ENCODE measurements around the gene PROK2.

PROK2 gene

GRCh38 chr3:71751602-71752001 is 33.3 kb downstream of the PROK2 start:
- Histone ChIP-seq H3K27me3 (ENCODE audit: low read length) (no peaks in the 10 kb centered on the region), H3K9me3 (ENCODE audit: insufficient read depth, low read length) (no peaks in the 10 kb centered on the region), H3K27ac (ENCODE audit: low read depth, low read length) (no peak overlapping the region), H4K20me1 (ENCODE audit: low read depth, low read length) (no peaks in the 10 kb centered on the region), H3K9me2 (replicated peaks; ENCODE audit: insufficient read depth, low read length) (no peaks in the 10 kb centered on the region), H3K79me2 (ENCODE audit: insufficient read depth, low read length) (no peaks in the 10 kb centered on the region), H2AFZ (ENCODE audit: low read depth, low read length, severe bottlenecking) (no peak overlapping the region), H3K9ac (ENCODE audit: low read length) (no peak overlapping the region), H3K4me3 (ENCODE audit: insufficient read depth, low read length, poor library complexity, severe bottlenecking) (no peak overlapping the region), H3K4me2 (ENCODE audit: low read depth, low read length, poor library complexity, severe bottlenecking) (no peak overlapping the region), H3K36me3 (ENCODE audit: low read length) (no peaks in the 10 kb centered on the region), H3F3A (ENCODE audit: insufficient read depth) (no peaks in the 10 kb centered on the region)
- TF ChIP-seq CTCF (IDR thresholded peaks at IDR 0.05; ENCODE audit: insufficient read depth, low read length, poor library complexity, severe bottlenecking) (no peak), EZH2phosphoT487 (conservative IDR thresholded peaks at IDR 0.05; ENCODE audit: low read length) (no peak)

GRCh38 chr3:71744738-71745137 is 40.2 kb downstream of the PROK2 start:
- Histone ChIP-seq H3K27ac (ENCODE audit: low read depth, low read length) (no peak overlapping the region), H4K20me1 (ENCODE audit: low read depth, low read length) (no peaks in the 10 kb centered on the region), H2AFZ (ENCODE audit: low read depth, low read length, severe bottlenecking) (no peak overlapping the region), H3K4me3 (ENCODE audit: insufficient read depth, low read length, poor library complexity, severe bottlenecking) (no peak overlapping the region), H3F3A (ENCODE audit: insufficient read depth) (no peaks in the 10 kb centered on the region), H3K79me2 (ENCODE audit: insufficient read depth, low read length) (no peaks in the 10 kb centered on the region), H3K4me2 (ENCODE audit: low read depth, low read length, poor library complexity, severe bottlenecking) (no peak overlapping the region), H3K36me3 (ENCODE audit: low read length) (no peaks in the 10 kb centered on the region), H3K27me3 (ENCODE audit: low read length) (no peaks in the 10 kb centered on the region), H3K9ac (ENCODE audit: low read length) (no peak overlapping the region), H3K9me2 (replicated peaks; ENCODE audit: insufficient read depth, low read length) (no peaks in the 10 kb centered on the region), H3K9me3 (ENCODE audit: insufficient read depth, low read length) (peaks cover 14% of the 10 kb centered on the region; the same call in 1 of the 2 replicates)
- TF ChIP-seq CTCF (IDR thresholded peaks at IDR 0.05; ENCODE audit: insufficient read depth, low read length, poor library complexity, severe bottlenecking) (no peak), EZH2phosphoT487 (conservative IDR thresholded peaks at IDR 0.05; ENCODE audit: low read length) (no peak)

- no peaks in the 10 kb centered on the region for H3K27me3 ChIP-seq (ENCODE audit: low read length)
- no peaks in the 10 kb centered on the region for H4K20me1 ChIP-seq (ENCODE audit: low read depth, low read length)
- no peak overlapping the region for H3K4me2 ChIP-seq (ENCODE audit: low read depth, low read length, poor library complexity, severe bottlenecking)
- H3K9me2 ChIP-seq (replicated peaks; ENCODE audit: insufficient read depth, low read length), result no peaks in the 10 kb centered on the region
- H3K4me3 ChIP-seq (ENCODE audit: insufficient read depth, low read length, poor library complexity, severe bottlenecking), result no peak overlapping the region
- H3F3A ChIP-seq (ENCODE audit: insufficient read depth), result no peaks in the 10 kb centered on the region
- H3K9ac ChIP-seq (ENCODE audit: low read length), result no peak overlapping the region
- H3K36me3 ChIP-seq (ENCODE audit: low read length), result no peaks in the 10 kb centered on the region
- TF ChIP-seq EZH2phosphoT487 (conservative IDR thresholded peaks at IDR 0.05; ENCODE audit: low read length) (no peak), CTCF (IDR thresholded peaks at IDR 0.05; ENCODE audit: insufficient read depth, low read length, poor library complexity, severe bottlenecking) (no peak)
- no peak overlapping the region for H3K27ac ChIP-seq (ENCODE audit: low read depth, low read length)
- no peaks in the 10 kb centered on the region for H3K79me2 ChIP-seq (ENCODE audit: insufficient read depth, low read length)
- peaks cover 14% of the 10 kb centered on the region; the same call in 1 of the 2 replicates for H3K9me3 ChIP-seq (ENCODE audit: insufficient read depth, low read length)
- H2AFZ ChIP-seq (ENCODE audit: low read depth, low read length, severe bottlenecking), result no peak overlapping the region
These were observed 42.3 kb downstream of the PROK2 start for GRCh38 chr3:71742621-71743020.
